Astrocyte of the spinal cord (primary cell): ENCODE results near the gene SAAL1.

ENCODE experiments used
- DNase-seq: peaks from one replicate; pipeline ENCODE4 v3.0.0; 2011; ENCODE audit warnings: low read depth, low spot score
- H3K4me3 ChIP-seq: 2 replicates; pipeline ENCODE4 v1.5.1; 2011; ENCODE audit warnings: low read depth, mild to moderate bottlenecking, low read length, moderate library complexity
- in situ Hi-C: cut with HindIII; loops from 2 replicates; pipeline ENCODE4 v1.10.0; 2017; ENCODE audit warnings: low sequenced_read_pairs
- TF ChIP-seq, protein P1 (sequence below): IDR thresholded peaks from 2 replicates; pipeline ENCODE4 v1.5.1; 2012; ENCODE audit warnings: low read depth, mild to moderate bottlenecking, low read length, inconsistent platforms

Gene SAAL1

DNA sequence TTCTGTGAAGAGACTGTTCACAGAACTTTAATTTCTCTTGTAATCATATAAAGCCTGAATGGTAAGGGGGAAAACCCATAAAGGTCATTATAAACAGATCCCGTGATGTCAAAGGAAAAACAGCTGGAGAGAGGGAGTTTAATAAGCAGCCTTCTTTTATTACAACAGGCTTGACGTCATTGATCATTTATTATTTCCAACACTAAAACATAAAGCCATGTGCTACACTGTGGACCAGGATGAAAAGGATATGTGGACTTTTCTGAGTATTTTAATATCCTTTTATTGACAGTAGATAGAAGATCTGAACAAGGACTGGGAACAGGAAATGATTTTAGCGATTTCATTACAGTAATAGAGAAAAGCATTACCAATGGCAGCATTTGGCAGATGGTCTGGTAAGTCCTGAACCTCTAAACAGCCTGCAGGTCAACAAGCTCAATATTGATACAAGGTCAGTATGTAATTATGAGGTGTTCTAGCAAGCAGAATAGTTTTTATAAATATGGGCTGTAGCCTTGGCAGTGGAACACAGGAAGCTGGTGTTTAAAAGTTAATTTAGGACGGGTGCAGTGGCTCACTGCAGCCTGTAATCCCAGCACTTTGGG is 34.7 kb downstream of the SAAL1 start:
- in situ Hi-C loops: no loop called here
- no peak overlapping the region for H3K4me3 ChIP-seq
- TF ChIP-seq, protein P1, sequence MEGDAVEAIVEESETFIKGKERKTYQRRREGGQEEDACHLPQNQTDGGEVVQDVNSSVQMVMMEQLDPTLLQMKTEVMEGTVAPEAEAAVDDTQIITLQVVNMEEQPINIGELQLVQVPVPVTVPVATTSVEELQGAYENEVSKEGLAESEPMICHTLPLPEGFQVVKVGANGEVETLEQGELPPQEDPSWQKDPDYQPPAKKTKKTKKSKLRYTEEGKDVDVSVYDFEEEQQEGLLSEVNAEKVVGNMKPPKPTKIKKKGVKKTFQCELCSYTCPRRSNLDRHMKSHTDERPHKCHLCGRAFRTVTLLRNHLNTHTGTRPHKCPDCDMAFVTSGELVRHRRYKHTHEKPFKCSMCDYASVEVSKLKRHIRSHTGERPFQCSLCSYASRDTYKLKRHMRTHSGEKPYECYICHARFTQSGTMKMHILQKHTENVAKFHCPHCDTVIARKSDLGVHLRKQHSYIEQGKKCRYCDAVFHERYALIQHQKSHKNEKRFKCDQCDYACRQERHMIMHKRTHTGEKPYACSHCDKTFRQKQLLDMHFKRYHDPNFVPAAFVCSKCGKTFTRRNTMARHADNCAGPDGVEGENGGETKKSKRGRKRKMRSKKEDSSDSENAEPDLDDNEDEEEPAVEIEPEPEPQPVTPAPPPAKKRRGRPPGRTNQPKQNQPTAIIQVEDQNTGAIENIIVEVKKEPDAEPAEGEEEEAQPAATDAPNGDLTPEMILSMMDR: no peak
- no peak for DNase-seq

DNA sequence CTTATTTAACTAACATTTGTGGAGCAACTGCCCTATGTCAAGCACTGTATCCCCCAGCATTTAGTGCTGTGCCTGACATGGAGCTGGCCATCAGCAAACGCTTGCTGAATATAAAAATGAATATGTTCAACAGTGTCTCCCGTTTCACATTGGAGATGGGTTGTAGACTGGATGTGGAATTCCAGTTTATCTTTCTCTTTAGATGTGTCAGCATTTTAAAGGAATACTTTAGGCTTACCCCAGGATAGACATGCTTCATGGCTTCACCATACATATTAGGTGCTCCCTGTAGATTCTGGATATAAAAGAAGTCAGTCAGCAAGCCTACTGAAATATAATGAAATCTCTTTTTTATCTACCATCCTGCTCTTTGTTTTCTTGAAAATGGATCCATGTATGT is 38.5 kb downstream of the SAAL1 start:
- no peak overlapping the region for H3K4me3 ChIP-seq
- no peak for DNase-seq
- TF ChIP-seq, protein P1: no peak
- in situ Hi-C loops: no loop called here

DNA sequence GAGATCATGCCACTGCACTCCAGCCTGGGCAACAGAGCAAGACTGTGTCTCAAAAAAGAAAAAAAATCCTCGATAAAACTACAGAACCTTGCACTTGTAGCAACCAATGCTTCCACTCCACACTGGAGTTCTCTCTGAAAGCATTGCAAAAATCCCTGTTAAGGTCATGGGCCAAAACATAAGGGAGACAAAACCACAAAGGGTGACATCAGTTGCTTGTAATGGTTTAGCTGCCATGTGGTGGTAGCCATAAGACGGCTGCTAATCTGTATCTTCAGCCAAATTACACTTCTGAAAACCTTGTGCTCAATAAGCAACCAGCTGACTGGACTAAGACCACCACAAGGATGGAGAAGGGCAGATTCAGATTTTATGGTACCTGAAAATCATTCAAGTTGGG is 39.3 kb downstream of the SAAL1 start:
- in situ Hi-C loops: no loop called here
- TF ChIP-seq, protein P1: no peak
- no peak overlapping the region for H3K4me3 ChIP-seq
- DNase-seq: no peak

DNA sequence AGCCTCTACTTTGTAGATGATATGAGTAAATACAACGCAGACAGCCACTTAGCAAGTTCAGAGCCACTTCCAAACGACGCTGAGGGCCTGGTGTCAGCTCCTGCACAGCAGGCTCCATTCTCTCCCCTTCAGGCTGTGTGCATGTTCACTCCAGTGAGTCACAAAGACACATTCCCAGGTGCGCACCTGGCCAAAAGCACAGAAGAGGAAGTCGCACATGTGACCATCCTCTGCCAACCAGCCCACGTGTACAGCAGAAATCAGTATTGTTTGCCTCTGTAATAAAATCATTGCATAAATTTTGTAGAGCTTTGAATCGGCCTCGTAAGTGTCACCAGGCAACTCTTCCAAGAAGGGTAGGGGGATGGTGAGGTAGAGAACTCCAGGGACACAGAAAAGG is 40.3 kb downstream of the SAAL1 start:
- TF ChIP-seq, protein P1: no peak
- no peak overlapping the region for H3K4me3 ChIP-seq
- in situ Hi-C loops: no loop called here
- DNase-seq: no peak

DNA sequence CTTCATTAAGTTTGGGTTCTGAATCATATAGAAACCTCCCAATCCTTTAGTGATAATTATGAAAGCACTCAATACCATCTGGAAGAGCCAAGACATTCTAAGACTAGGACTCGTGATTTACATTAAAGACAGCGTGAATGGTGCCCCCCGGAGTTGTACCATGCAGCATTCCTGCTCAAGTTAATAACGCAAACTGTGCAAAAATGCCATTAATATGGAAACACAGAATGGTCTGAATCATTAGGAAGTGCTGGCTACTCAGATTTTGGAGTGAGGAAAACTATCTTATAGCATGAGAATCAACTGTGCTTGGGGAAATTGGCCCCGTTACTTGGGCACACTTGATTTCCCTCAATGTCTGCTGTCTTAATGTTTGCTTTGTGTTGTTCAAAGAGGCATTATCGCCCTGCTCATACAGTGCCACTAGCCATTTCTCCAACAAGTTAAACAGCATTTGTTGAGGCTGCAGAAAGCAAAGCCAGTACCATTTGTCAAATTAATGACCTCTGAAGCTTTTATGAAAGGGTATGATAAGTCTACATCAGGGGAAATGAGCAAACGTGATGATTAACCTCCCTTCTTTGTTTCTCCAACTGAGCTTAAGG is 41.3 kb downstream of the SAAL1 start:
- no peak overlapping the region for H3K4me3 ChIP-seq
- in situ Hi-C loops: no loop called here
- DNase-seq: no peak
- TF ChIP-seq, protein P1: no peak

DNA sequence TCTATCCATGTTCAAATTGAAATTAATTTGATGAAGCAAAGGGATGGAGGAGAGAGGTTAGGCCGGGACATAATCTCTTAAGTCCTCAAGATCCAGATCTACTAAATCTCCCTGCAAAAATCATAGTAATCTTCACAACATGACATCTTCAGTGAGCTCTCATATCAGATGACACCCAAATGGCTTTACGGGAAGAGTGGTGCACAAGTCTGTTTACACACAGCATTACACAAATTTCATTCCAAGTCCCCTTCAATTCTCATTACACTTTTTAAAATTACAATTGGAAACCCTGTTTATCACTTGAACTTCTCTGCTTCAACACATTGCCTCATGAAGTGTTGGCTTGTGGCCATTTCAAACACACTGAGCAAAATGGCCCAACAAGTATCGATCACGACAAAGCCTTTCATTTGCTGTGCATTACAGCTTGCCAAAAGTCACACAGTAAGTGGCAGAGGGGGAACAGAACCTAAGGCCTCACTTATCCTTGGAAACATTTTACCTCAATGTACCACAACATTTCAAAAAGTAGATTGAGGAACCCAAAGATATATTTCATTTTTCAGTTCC is 41.9 kb downstream of the SAAL1 start:
- no peak overlapping the region for H3K4me3 ChIP-seq
- DNase-seq: no peak
- in situ Hi-C loops: no loop called here
- TF ChIP-seq, protein P1: no peak
